Measurements from ENCODE around the gene GFRA1. TPM values are rescaled to one million over a fixed set of nuclear protein-coding genes. Genes with fewer than 3 reads are reported as not detected.

Gene GFRA1
- total and polyA plus RNA-seq, 7 donors, result under 0.01 to 115 (median 38.9) TPM

DNA sequence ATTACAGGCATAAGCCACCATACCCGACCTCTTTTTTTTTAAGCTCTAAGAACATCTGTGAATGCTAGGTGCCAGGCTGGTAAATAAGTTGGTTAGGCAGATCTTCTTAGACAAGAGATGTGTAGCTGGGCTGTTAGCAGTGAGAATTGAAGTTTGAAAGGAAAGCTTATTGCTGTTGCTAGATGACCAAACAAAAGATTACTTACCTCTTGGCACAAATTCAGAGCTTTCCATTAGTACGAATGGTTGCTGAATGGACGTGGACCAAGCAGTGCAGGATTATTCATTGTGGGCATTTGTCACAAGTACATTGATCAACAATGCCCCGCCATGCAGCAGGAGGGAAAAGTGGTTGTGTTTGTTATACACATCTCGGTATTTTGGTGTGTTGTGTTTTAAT lies 131.2 kb downstream of the GFRA1 start:
- WGBS, 2 donors, result 67 to 79% methylated on average over 5 of the region's 5 CpGs
- no peak for DNase-seq

DNA sequence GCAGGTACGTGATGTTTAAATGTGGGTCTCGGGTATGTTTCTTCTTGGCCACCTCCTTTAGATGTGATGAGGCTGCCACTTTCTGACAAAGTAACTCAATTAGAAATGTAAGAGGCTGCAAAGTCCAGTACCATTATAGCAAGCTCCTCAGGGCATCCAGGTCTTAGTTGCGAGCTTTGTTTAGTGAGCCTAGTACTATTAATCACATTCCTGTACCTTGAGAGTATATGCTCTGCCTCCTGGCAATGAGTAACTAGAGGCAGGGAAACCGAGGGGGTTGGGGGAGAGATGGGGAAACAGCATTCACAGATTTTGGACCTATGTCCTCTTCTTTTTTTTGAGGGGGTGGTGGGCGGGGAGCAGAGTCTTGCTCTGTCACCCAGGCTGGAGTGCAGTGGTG lies 131.8 kb downstream of the GFRA1 start:
- Histone ChIP-seq H3K27ac (no peak overlapping the region), H3K9me3 (no peaks in the 10 kb centered on the region), H3K4me1 (no peaks in the 10 kb centered on the region), H3K36me3 (no peaks in the 10 kb centered on the region), H3K4me3 (no peak overlapping the region), H3K27me3 (no peaks in the 10 kb centered on the region)
- TF ChIP-seq POLR2AphosphoS5 (IDR thresholded peaks at IDR 0.05) (no peak), EP300 (IDR thresholded peaks at IDR 0.05) (no peak)
- TF ChIP-seq, protein P1, sequence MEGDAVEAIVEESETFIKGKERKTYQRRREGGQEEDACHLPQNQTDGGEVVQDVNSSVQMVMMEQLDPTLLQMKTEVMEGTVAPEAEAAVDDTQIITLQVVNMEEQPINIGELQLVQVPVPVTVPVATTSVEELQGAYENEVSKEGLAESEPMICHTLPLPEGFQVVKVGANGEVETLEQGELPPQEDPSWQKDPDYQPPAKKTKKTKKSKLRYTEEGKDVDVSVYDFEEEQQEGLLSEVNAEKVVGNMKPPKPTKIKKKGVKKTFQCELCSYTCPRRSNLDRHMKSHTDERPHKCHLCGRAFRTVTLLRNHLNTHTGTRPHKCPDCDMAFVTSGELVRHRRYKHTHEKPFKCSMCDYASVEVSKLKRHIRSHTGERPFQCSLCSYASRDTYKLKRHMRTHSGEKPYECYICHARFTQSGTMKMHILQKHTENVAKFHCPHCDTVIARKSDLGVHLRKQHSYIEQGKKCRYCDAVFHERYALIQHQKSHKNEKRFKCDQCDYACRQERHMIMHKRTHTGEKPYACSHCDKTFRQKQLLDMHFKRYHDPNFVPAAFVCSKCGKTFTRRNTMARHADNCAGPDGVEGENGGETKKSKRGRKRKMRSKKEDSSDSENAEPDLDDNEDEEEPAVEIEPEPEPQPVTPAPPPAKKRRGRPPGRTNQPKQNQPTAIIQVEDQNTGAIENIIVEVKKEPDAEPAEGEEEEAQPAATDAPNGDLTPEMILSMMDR (IDR thresholded peaks at IDR 0.05), result no peak
- no peak for DNase-seq
- 57 to 82% methylated on average over 5 of the region's 5 CpGs for WGBS, 2 donors
- intact Hi-C loops (cut with DNase I), result no loop called here

More for the DNA sequence above, 131.2 kb downstream of the GFRA1 start:
- H3K27ac ChIP-seq, result no peak overlapping the region
- no peak overlapping the region for H3K4me3 ChIP-seq
- H3K9me3 ChIP-seq, result no peaks in the 10 kb centered on the region
- TF ChIP-seq, protein P1 (IDR thresholded peaks at IDR 0.05), result no peak
- no peak for TF ChIP-seq POLR2A (IDR thresholded peaks at IDR 0.05)
- no peak for TF ChIP-seq EP300 (IDR thresholded peaks at IDR 0.05)
- TF ChIP-seq POLR2AphosphoS5 (IDR thresholded peaks at IDR 0.05), result no peak
- intact Hi-C loops (cut with DNase I), result no loop called here
- H3K4me1 ChIP-seq, result no peaks in the 10 kb centered on the region
- H3K27me3 ChIP-seq, result no peaks in the 10 kb centered on the region
- H3K36me3 ChIP-seq, result no peaks in the 10 kb centered on the region

DNA sequence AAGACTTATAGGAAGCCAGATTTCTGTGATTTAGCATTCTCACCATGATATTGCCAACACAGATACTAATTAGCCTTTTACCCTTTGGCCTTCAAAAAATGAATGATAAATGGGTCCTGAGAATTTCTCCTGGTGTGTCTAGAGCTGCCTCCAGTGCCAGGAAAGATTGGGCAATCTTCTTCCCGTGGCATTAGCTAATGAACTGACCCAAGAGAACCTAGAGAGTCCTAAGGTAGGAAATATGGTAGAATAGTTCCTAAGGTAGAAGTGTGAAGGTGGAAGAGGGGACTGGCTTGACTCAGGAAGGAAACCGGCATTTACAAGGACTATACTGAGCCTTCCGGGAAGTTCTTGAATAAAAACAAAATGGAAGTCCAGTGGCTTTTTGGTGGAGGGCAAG lies 133.1 kb downstream of the GFRA1 start:
- Histone ChIP-seq H3K27me3 (no peaks in the 10 kb centered on the region), H3K4me1 (peaks cover 0 to 2% (median under 1%) of the 10 kb centered on the region in 4 donors), H3K36me3 (no peaks in the 10 kb centered on the region), H3K27ac (no peak overlapping the region), H3K4me3 (no peak overlapping the region), H3K9me3 (no peaks in the 10 kb centered on the region)
- DNase-seq, result no peak
- TF ChIP-seq POLR2AphosphoS5 (IDR thresholded peaks at IDR 0.05) (no peak), POLR2A (IDR thresholded peaks at IDR 0.05) (no peak), EP300 (IDR thresholded peaks at IDR 0.05) (no peak)
- TF ChIP-seq, protein P1 (IDR thresholded peaks at IDR 0.05), result no peak
- 62 to 65% methylated on average over 3 of the region's 3 CpGs for WGBS, 2 donors
- intact Hi-C loops (cut with DNase I), result no loop called here

DNA sequence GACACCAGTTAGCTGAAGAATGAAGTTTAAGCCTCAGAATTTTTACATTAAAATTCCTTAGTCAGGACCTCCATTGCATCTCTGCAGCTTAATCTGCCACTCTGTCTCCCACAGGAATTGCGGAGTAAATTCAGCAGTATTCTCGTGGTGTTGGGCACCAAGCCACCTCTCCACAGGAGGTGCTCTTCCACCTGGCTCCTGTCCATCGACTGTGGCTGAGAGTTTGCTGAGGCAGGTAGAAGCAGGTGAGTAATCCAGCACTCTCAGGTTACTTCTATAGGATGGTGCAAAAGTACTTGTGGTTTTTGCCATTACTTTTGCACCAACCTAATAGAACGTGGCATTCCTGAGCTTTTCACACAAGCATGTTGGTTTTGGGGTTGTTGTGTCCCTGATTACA lies 134.1 kb downstream of the GFRA1 start:
- H3K27ac ChIP-seq, result no peak overlapping the region
- H3K36me3 ChIP-seq, result no peaks in the 10 kb centered on the region
- WGBS, 2 donors, result 52 to 73% methylated on average over 4 of the region's 4 CpGs
- H3K4me1 ChIP-seq, result peaks cover 0 to 12% (median 9%) of the 10 kb centered on the region in 4 donors
- intact Hi-C loops (cut with DNase I), result no loop called here
- no peaks in the 10 kb centered on the region for H3K27me3 ChIP-seq
- no peak overlapping the region for H3K4me3 ChIP-seq
- no peak for DNase-seq
- TF ChIP-seq, protein P1 (IDR thresholded peaks at IDR 0.05), result no peak
- TF ChIP-seq POLR2AphosphoS5 (IDR thresholded peaks at IDR 0.05) (no peak), EP300 (IDR thresholded peaks at IDR 0.05) (no peak), POLR2A (IDR thresholded peaks at IDR 0.05) (no peak)
- H3K9me3 ChIP-seq, result no peaks in the 10 kb centered on the region

DNA sequence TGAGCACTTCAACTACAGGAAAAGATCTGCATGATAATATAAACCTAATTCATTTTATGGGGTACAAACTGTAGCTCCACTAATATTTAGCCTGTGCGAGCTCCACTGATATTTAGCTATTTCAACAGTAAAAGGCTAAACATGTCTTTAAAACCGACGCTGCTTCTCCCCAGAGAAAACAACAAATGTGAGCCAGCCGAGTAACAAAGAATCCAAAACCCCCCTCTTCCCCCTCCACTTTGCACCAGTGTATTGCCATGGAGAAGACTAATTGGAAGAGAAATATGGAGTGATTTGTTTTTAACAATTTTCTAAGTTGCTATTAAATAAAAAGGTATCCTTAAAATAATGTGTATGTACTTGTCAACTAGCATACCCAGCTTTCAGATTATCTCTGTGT lies 136.7 kb downstream of the GFRA1 start:
- DNase-seq, result no peak
- peaks cover 0 to 20% (median 16%) of the 10 kb centered on the region in 4 donors for H3K4me1 ChIP-seq
- H3K27me3 ChIP-seq, result no peaks in the 10 kb centered on the region
- H3K4me3 ChIP-seq, result no peak overlapping the region
- H3K27ac ChIP-seq, result no peak overlapping the region
- intact Hi-C loops (cut with DNase I), result no loop called here
- no peaks in the 10 kb centered on the region for H3K9me3 ChIP-seq
- TF ChIP-seq POLR2AphosphoS5 (IDR thresholded peaks at IDR 0.05) (no peak), EP300 (IDR thresholded peaks at IDR 0.05) (no peak), POLR2A (IDR thresholded peaks at IDR 0.05) (no peak)
- TF ChIP-seq, protein P1 (IDR thresholded peaks at IDR 0.05), result no peak
- H3K36me3 ChIP-seq, result no peaks in the 10 kb centered on the region
- 73 to 77% methylated on average over 4 of the region's 4 CpGs for WGBS, 2 donors
